Mesenchymal stem cell (in vitro differentiated cells and primary cell): ENCODE data around the gene IFI27L2.

Experiments used
- DNase-seq: peaks from one replicate; pipeline ENCODE4 v3.0.0-alpha.2; 2013
- H2AFZ ChIP-seq: one replicate; pipeline ENCODE4 v1.6.1; 2013; ENCODE audit warnings: low read depth, mild to moderate bottlenecking, control low read depth, inconsistent platforms, low read length, moderate library complexity
- H2AK5ac ChIP-seq: 2 replicates; pipeline ENCODE4 v1.6.1; 2013; ENCODE audit warnings: low read length, moderate library complexity, mild to moderate bottlenecking, inconsistent platforms; ENCODE audit not compliant: severe bottlenecking
- H2BK120ac ChIP-seq: one replicate; pipeline ENCODE4 v1.6.1; 2013; ENCODE audit warnings: low read depth, mild to moderate bottlenecking, inconsistent platforms, low read length, moderate library complexity
- H2BK12ac ChIP-seq, 2 experiments: one replicate each; pipeline ENCODE4 v1.6.1; 2013; ENCODE audit warnings: inconsistent platforms in 2 of 2, low read length in 2 of 2, mild to moderate bottlenecking in 2 of 2, moderate library complexity in 2 of 2, control low read depth in 1 of 2
- H2BK15ac ChIP-seq: one replicate; pipeline ENCODE4 v1.6.1; 2013; ENCODE audit warnings: mild to moderate bottlenecking, low read depth, inconsistent platforms; ENCODE audit not compliant: poor library complexity, severe bottlenecking
- H2BK5ac ChIP-seq: 2 replicates; pipeline ENCODE4 v1.6.1; 2013; ENCODE audit warnings: low read depth, mild to moderate bottlenecking, low read length, control low read depth, inconsistent platforms; ENCODE audit not compliant: poor library complexity, severe bottlenecking
- H3K14ac ChIP-seq, 2 experiments: one replicate each; pipeline ENCODE4 v1.6.1; 2013; ENCODE audit warnings: inconsistent platforms in 2 of 2, low read length in 2 of 2, control low read depth in 1 of 2, mild to moderate bottlenecking in 1 of 2, moderate library complexity in 1 of 2
- H3K18ac ChIP-seq, 2 experiments: one replicate each; pipeline ENCODE4 v1.6.1; 2013; ENCODE audit warnings: inconsistent platforms in 2 of 2, low read length in 2 of 2, control low read depth in 1 of 2, low read depth in 1 of 2, mild to moderate bottlenecking in 1 of 2
- H3K23ac ChIP-seq, 2 experiments: one replicate each; pipeline ENCODE4 v1.6.1; 2013; ENCODE audit warnings: inconsistent platforms in 2 of 2, low read length in 2 of 2, mild to moderate bottlenecking in 2 of 2, moderate library complexity in 2 of 2, control low read depth in 1 of 2
- H3K27ac ChIP-seq: 2 replicates; pipeline ENCODE4 v1.5.1; 2013; ENCODE audit warnings: mild to moderate bottlenecking, moderate library complexity, low read length, control low read depth, inconsistent platforms; ENCODE audit not compliant: poor library complexity, severe bottlenecking
- H3K27me3 ChIP-seq, 2 experiments: 2 replicates each; pipeline versions ENCODE4 v1.6.1 to v1.7.0; 2013; ENCODE audit warnings: low read length in 2 of 2, mild to moderate bottlenecking in 2 of 2, moderate library complexity in 2 of 2, control low read depth in 1 of 2, inconsistent platforms in 1 of 2; ENCODE audit not compliant: control insufficient read depth in 1 of 2, insufficient read depth in 1 of 2
- H3K36me3 ChIP-seq, 2 experiments: 2 replicates each; pipeline versions ENCODE4 v1.6.1 to v1.7.0; 2013; ENCODE audit warnings: low read length in 2 of 2, control low read depth in 1 of 2, inconsistent platforms in 1 of 2, low read depth in 1 of 2, mild to moderate bottlenecking in 1 of 2; ENCODE audit not compliant: insufficient read depth in 2 of 2, control insufficient read depth in 1 of 2
- H3K4ac ChIP-seq, 2 experiments: one replicate each; pipeline ENCODE4 v1.6.1; 2013; ENCODE audit warnings: inconsistent platforms in 2 of 2, low read length in 2 of 2, mild to moderate bottlenecking in 2 of 2, moderate library complexity in 2 of 2, control low read depth in 1 of 2, low read depth in 1 of 2
- H3K4me1 ChIP-seq: 2 replicates; pipeline ENCODE4 v1.6.1; 2013; ENCODE audit warnings: low read depth, low read length, control low read depth; ENCODE audit not compliant: control insufficient read depth, insufficient read depth
- H3K4me2 ChIP-seq: 2 replicates; pipeline ENCODE4 v1.6.1; 2013; ENCODE audit warnings: low read length, mild to moderate bottlenecking, inconsistent platforms; ENCODE audit not compliant: poor library complexity, severe bottlenecking
- H3K4me3 ChIP-seq, 2 experiments: 2 replicates each; pipeline versions ENCODE4 v1.5.1 to v1.7.0; 2013; ENCODE audit warnings: low read length in 2 of 2, mild to moderate bottlenecking in 2 of 2, control low read depth in 1 of 2, low read depth in 1 of 2; ENCODE audit not compliant: insufficient read depth in 1 of 2
- H3K79me1 ChIP-seq: replicated peaks from 2 replicates; pipeline ENCODE4 v1.6.1; 2013; ENCODE audit warnings: mild to moderate bottlenecking, control low read depth, low read length, inconsistent platforms; ENCODE audit not compliant: poor library complexity, severe bottlenecking
- H3K9ac ChIP-seq: 2 replicates; pipeline ENCODE4 v1.7.0; 2013; ENCODE audit warnings: mild to moderate bottlenecking, low read length, moderate library complexity
- H3K9me3 ChIP-seq: 2 replicates; pipeline ENCODE4 v1.7.0; 2013; ENCODE audit warnings: mild to moderate bottlenecking, low read length; ENCODE audit not compliant: control insufficient read depth
- H4K8ac ChIP-seq: one replicate; pipeline ENCODE4 v1.6.1; 2013; ENCODE audit warnings: inconsistent platforms, mild to moderate bottlenecking, low read length, moderate library complexity
- H4K91ac ChIP-seq: one replicate; pipeline ENCODE4 v1.6.1; 2013; ENCODE audit warnings: mild to moderate bottlenecking, low read length, inconsistent platforms
- WGBS: methylation state at CpG from one replicate; pipeline ENCODE4 v1.1.7; 2013; ENCODE audit warnings: mixed read lengths; 5-methylcytosine and 5-hydroxymethylcytosine counted together

Gene IFI27L2

GRCh38 chr14:94127330-94127729 lies 2.1 kb downstream of the IFI27L2 start:
- Histone ChIP-seq H3K4me2 (no peak overlapping the region), H4K91ac (no peak overlapping the region), H2BK15ac (no peak overlapping the region), H3K14ac (no peak overlapping the region), H3K36me3 (peaks cover 14 to 23% of the 10 kb centered on the region in 2 experiments), H3K4ac (no peak overlapping the region), H3K4me3 (no peak overlapping the region), H3K23ac (no peak overlapping the region), H3K79me1 (peaks cover 6% of the 10 kb centered on the region), H2BK120ac (no peak overlapping the region), H2BK5ac (no peak overlapping the region), H3K27ac (no peak overlapping the region), H3K4me1 (peaks cover 14% of the 10 kb centered on the region), H3K9ac (no peak overlapping the region), H2AK5ac (no peak overlapping the region), H3K27me3 (no peaks in the 10 kb centered on the region), H3K9me3 (no peaks in the 10 kb centered on the region), H3K18ac (no peak overlapping the region), H2AFZ (no peak overlapping the region), H4K8ac (no peak overlapping the region), H2BK12ac (no peak overlapping the region)
- DNase-seq: no peak
- WGBS: 88% methylated on average over 4 of the region's 6 CpGs

GRCh38 chr14:94126800-94127199 lies 2.6 kb downstream of the IFI27L2 start:
- Histone ChIP-seq H3K4me3 (no peak overlapping the region), H3K36me3 (peaks cover 14 to 23% of the 10 kb centered on the region in 2 experiments), H4K91ac (no peak overlapping the region), H2BK120ac (no peak overlapping the region), H3K18ac (no peak overlapping the region), H2AK5ac (no peak overlapping the region), H2AFZ (no peak overlapping the region), H3K9ac (no peak overlapping the region), H3K4me1 (peaks cover 14% of the 10 kb centered on the region), H2BK5ac (no peak overlapping the region), H4K8ac (no peak overlapping the region), H3K14ac (no peak overlapping the region), H3K79me1 (peaks cover 6% of the 10 kb centered on the region), H3K27ac (no peak overlapping the region), H3K9me3 (no peaks in the 10 kb centered on the region), H3K23ac (no peak overlapping the region), H2BK12ac (no peak overlapping the region), H3K4me2 (no peak overlapping the region), H2BK15ac (no peak overlapping the region), H3K4ac (no peak overlapping the region), H3K27me3 (no peaks in the 10 kb centered on the region)
- WGBS: 92% methylated on average over 5 of the region's 5 CpGs
- DNase-seq: no peak

- no peak overlapping the region for H4K8ac ChIP-seq
- no peak overlapping the region for H3K4ac ChIP-seq
- H3K27me3 ChIP-seq: no peaks in the 10 kb centered on the region
- DNase-seq: no peak
- no peak overlapping the region for H3K23ac ChIP-seq
- H3K27ac ChIP-seq: no peak overlapping the region
- H3K79me1 ChIP-seq: peaks cover 6% of the 10 kb centered on the region
- 89% methylated on average over 1 of the region's 1 CpG for WGBS
- H3K14ac ChIP-seq: no peak overlapping the region
- no peak overlapping the region for H2BK15ac ChIP-seq
- H2AFZ ChIP-seq: no peak overlapping the region
- no peaks in the 10 kb centered on the region for H3K9me3 ChIP-seq
- no peak overlapping the region for H3K18ac ChIP-seq
- no peak overlapping the region for H2AK5ac ChIP-seq
- no peak overlapping the region for H2BK120ac ChIP-seq
- H2BK12ac ChIP-seq: no peak overlapping the region
- peaks cover 14% of the 10 kb centered on the region for H3K4me1 ChIP-seq
- H3K4me3 ChIP-seq: no peak overlapping the region
- no peak overlapping the region for H3K9ac ChIP-seq
- no peak overlapping the region for H2BK5ac ChIP-seq
- no peak overlapping the region for H4K91ac ChIP-seq
- H3K4me2 ChIP-seq: no peak overlapping the region
- H3K36me3 ChIP-seq: peaks cover 14 to 23% of the 10 kb centered on the region in 2 experiments
Measured at GRCh38 chr14:94126419-94126677, 3.1 kb downstream of the IFI27L2 start.

- Histone ChIP-seq H4K91ac (no peak overlapping the region), H4K8ac (no peak overlapping the region), H3K4me2 (no peak overlapping the region), H3K36me3 (peaks cover 14 to 23% of the 10 kb centered on the region in 2 experiments), H2BK15ac (no peak overlapping the region), H3K23ac (no peak overlapping the region), H3K18ac (no peak overlapping the region), H2BK5ac (no peak overlapping the region), H3K79me1 (peaks cover 6% of the 10 kb centered on the region), H2AK5ac (no peak overlapping the region), H3K27me3 (no peaks in the 10 kb centered on the region), H3K4me1 (peaks cover 14% of the 10 kb centered on the region), H3K4ac (no peak overlapping the region), H2BK120ac (no peak overlapping the region), H2BK12ac (no peak overlapping the region), H2AFZ (no peak overlapping the region), H3K27ac (no peak overlapping the region), H3K9ac (no peak overlapping the region), H3K9me3 (peaks cover under 1% of the 10 kb centered on the region), H3K4me3 (no peak overlapping the region), H3K14ac (no peak overlapping the region)
- 98% methylated on average over 4 of the region's 6 CpGs for WGBS
- no peak for DNase-seq
Measured at GRCh38 chr14:94125659-94126418, 3.6 kb downstream of the IFI27L2 start.
